GM18505 (cell line): ENCODE data around the gene PROP1.
"Not testable (repeated sequence)": the region's sequence is repeated elsewhere in the genome, so short reads cannot be mapped to it uniquely, and the experiment has no call there.

ENCODE experiments used
- ATAC-seq: cut with Tn5 transposase; IDR thresholded peaks from one replicate; pipeline ENCODE4 v1.9.1; 2021; ENCODE audit not compliant: unreplicated experiment
- POLR2A ChIP-seq: IDR thresholded peaks from 4 replicates; pipeline ENCODE4 v1.6.1; 2011; ENCODE audit warnings: borderline replicate concordance; ENCODE audit not compliant: insufficient read depth, insufficient read length; ENCODE audit errors: extremely low read depth

Gene PROP1

DNA sequence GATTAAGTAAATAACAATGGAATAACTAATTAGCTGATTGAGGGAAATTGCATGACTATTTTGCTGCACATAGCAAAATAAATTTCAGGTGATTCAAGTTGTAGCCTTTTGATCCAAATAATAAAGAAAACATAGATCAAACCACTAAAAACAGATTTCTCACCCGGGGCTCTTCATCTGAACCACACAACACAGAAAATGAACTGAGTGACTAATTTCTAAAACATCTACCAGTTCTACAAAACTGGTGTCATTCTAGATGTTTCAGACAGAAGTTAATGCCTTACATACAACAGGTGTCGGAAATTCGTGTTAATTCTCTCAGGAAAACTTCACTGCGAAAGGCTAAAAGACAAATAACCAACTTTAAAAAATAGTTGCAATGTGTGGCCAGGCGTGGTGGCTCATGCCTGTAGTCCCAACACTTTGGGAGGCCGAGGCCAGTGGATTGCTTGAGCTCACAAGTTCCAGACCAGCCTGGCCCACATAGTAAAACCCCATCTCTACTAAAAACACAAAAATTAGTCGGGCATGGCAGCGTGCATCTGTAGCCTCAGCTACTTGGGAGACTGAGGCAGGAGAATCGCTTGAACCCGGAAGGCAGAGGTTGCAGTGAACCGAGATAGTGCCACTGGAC, 6.9 kb downstream of the PROP1 start:
- TF ChIP-seq POLR2A = no peak
- no peak for ATAC-seq

DNA sequence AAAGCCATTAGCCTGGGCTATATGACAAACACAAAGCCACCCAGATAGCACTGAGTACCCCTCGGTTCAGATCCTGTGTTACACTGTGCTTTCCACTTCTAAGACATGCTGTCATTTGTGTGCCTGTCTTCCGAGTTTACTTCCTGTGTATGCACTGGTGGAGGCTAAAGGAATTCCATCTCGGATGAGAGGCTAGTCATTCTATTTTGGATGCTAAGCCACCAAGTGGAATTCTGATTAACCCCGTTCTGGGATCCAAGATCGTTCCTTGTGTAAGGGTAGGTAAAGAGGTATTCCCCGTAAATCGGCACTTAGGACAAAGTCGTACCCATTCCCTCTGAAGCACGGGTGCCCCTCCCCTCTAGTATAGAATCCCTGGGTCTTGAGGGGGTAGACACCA, 8.7 kb downstream of the PROP1 start:
- ATAC-seq = no peak

DNA sequence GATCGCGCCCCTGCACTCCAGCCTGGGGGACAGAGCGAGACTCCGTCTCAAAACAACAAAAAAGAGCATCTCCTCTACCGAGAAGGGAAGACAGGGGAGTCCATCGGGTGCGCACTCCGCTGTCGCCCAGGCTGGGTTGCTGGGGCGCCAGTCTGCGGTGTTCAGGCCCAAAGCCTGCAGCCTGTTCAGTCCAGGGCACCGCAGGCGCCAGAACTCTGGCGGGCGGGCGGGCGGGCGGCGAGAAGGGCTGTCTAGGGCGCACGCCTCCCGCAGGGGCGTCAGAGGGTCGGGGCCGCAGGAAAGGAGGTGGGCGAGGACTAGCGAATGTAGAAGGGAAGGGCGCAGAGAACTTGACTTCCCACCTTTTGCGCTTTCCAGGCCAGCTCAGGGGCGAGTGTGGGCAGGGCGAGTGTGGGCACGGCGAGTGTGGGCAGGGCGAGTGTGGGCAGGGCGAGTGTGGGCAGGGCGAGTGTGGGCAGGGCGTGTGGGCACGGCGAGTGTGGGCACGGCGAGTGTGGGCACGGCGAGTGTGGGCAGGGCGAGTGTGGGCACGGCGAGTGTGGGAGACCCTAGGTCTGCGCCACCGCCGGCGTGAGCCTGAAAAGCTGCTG, 10.5 kb downstream of the PROP1 start:
- ATAC-seq = no peak
- TF ChIP-seq POLR2A = no peak

More for the DNA sequence above, 8.7 kb downstream of the PROP1 start:
- TF ChIP-seq POLR2A = no peak

GRCh38 chr5:177984584-177985206, 11.3 kb downstream of the PROP1 start:
- no peak for ATAC-seq
- no peak for TF ChIP-seq POLR2A

DNA sequence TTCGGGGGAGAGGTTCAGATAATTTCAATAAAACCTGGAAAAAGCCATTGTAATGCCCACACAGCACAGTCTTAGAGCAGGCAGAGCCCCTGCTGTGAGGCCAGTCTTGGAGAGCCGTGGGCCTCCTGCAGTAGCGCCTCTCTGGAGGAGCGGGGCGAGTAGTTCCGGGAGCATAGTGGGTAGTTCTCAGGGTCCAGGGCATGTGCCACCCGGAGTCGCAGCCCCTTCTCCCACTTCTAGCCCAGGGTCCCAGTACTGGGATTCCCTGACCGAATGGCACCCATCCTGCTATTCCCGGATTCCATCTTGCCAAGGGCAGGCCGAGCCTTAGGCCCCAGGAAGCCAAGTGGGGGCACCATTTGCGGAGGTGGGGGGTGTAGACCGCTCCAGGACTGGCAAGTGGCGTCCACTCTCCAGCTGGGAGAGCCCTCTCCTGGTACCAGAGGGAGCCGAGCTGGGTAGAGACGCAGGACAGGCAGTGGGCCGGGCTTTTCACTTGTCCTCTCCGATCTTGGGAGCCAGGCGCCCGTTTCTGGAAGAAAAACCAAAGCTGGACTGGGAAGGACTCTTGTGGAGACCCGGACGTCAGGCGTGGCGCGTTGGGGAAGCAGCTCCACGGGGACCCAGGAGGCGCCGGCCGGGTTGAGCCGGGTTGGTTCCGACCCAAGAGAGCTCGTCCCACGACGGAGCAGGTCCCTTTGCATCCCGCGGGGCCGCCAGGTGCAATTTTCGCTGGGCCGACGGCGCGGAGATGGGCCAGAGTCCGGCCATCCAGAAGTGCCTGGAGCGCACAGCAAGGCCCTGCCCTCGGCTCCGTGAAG, 12.1 kb downstream of the PROP1 start:
- no peak for TF ChIP-seq POLR2A
- ATAC-seq = no peak

- ATAC-seq = no peak
- TF ChIP-seq POLR2A = no peak
These were observed 13.1 kb downstream of the PROP1 start for GRCh38 chr5:177982956-177983355.

- ATAC-seq = no peak
These were observed 13.8 kb downstream of the PROP1 start for GRCh38 chr5:177982072-177982727.

GRCh38 chr5:177981296-177982071, 14.6 kb downstream of the PROP1 start:
- TF ChIP-seq POLR2A = no peak
- no peak for ATAC-seq

More at GRCh38 chr5:177982072-177982727, 13.8 kb downstream of the PROP1 start:
- TF ChIP-seq POLR2A = no peak

DNA sequence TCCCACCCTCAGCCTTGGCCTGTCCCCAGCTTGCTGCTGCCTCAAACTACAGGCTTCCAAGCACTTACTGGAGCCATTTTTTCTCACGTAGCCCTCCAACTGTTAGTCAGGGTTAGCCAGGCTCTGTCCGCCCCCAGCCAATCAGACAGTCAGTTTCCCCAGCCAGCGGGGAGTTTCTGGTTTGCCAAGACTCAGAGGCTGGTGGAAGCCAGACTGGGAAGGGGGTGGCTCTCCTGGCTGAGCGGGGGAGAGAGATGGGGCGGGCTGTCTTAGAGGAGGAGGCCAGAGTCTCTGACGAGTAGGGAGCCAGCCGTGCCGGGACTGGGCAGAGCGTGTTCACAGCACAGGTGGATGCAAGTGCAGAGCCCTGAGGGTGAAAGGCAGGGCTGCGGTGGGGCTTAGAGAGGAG, 15.3 kb downstream of the PROP1 start:
- no peak for TF ChIP-seq POLR2A
- ATAC-seq = no peak

DNA sequence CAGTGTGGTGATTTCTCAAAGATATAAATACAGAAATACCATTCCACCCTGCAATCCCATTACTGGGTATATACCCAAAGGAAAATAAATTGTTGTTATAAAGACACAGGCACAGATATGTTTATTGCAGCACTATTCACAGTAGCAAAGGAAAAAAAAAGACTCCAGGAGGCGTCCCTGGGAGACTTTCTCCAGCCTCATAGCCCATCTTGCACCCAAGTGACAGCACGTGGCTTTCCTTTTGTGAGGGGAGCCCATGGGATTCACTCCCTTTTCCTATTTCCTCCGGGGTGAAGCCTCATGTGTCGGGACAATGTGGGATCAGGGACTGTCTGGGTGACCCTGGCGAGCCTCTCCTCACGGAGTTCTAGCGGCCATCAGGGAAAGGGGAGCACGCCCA, 18.4 kb downstream of the PROP1 start:
- ATAC-seq = not testable (repeated sequence)

DNA sequence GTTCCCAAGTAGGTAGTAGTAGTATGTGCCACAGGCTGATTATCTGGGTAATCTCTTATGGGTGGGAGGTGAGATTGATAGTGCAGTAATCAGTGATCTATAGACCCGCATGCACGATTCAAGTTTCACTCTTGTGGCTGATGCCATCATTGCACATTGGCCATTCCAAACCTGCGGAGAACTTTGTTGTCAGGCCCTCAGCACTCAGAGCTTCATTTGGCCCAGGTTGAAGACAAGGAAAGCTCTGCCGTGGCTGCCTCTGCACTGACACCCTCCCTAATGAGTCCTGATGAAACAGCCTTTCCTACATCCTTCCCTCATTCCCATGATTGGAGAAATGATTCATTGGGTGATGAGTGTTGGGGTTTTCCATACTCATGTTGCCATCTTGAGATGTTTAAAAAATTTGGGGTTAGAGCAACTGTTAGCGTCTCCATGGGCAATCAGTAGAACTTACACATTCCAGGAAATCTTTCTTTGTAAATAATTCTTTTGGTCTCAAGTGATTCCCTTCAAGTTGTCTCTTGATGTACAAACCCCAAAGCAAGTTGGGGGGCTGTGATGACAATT, 22.9 kb downstream of the PROP1 start:
- no peak for TF ChIP-seq POLR2A
- no peak for ATAC-seq

DNA sequence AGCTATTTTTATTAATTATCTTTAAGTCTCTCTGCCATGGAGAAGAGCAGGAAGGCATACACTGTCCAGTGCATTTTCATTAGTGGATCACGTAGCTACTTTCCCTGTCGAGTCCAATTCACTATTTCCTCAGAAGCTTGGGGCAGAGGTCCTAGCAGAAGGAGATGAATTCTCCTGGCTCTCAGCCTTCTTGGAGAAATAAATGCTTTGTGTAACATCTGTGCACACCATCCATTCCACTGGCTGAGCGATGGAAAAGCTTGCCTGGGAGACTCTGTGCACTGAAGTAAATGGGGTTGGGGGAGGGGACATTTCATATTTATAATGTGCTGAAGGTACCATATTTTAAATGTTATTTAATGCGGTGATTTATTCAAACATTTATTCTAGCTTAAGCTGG, 23.4 kb downstream of the PROP1 start:
- ATAC-seq = no peak
- TF ChIP-seq POLR2A = no peak

GRCh38 chr5:177972014-177972413, 24.0 kb downstream of the PROP1 start:
- ATAC-seq = not testable (repeated sequence)
